Measurements from ENCODE around the gene ZNF500.

Gene ZNF500

DNA sequence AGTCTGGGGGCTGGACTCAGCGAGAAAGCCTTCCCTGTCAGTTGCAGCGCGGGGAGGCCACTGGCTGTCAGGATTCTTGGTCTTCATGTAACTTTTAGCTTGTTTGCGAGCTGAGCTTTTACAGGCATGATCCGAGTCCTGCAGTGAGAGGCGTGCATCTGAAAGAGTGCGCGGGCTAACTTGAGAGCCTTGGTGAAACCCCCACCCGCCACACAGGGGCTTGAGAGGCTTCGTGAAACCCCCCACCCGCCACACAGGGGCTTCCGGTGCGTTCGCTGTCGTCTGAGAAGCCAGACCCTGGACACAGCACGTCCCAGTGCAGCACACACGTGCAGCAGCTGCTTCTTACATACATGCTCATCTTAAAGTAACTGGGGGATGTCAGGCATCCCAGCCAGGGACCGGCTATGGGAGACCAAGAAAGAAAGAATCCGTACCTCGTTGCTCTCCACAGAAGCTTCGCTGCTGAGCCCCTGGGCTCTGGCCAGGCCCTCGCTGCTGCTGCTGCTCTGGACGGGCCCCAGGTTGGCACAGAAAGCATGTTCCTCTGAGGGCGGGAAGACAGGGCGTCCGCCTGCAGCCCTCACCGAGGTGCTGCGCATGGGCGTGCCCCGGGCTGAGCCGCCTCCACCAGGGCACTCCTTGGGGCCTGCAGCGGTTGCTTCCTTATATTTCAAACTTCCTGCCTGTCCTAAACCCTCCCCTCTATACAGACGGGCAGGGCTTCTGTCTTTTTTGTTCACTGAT, 65.8 kb downstream of the ZNF500 start (continued):
- TF ChIP-seq, protein P1, sequence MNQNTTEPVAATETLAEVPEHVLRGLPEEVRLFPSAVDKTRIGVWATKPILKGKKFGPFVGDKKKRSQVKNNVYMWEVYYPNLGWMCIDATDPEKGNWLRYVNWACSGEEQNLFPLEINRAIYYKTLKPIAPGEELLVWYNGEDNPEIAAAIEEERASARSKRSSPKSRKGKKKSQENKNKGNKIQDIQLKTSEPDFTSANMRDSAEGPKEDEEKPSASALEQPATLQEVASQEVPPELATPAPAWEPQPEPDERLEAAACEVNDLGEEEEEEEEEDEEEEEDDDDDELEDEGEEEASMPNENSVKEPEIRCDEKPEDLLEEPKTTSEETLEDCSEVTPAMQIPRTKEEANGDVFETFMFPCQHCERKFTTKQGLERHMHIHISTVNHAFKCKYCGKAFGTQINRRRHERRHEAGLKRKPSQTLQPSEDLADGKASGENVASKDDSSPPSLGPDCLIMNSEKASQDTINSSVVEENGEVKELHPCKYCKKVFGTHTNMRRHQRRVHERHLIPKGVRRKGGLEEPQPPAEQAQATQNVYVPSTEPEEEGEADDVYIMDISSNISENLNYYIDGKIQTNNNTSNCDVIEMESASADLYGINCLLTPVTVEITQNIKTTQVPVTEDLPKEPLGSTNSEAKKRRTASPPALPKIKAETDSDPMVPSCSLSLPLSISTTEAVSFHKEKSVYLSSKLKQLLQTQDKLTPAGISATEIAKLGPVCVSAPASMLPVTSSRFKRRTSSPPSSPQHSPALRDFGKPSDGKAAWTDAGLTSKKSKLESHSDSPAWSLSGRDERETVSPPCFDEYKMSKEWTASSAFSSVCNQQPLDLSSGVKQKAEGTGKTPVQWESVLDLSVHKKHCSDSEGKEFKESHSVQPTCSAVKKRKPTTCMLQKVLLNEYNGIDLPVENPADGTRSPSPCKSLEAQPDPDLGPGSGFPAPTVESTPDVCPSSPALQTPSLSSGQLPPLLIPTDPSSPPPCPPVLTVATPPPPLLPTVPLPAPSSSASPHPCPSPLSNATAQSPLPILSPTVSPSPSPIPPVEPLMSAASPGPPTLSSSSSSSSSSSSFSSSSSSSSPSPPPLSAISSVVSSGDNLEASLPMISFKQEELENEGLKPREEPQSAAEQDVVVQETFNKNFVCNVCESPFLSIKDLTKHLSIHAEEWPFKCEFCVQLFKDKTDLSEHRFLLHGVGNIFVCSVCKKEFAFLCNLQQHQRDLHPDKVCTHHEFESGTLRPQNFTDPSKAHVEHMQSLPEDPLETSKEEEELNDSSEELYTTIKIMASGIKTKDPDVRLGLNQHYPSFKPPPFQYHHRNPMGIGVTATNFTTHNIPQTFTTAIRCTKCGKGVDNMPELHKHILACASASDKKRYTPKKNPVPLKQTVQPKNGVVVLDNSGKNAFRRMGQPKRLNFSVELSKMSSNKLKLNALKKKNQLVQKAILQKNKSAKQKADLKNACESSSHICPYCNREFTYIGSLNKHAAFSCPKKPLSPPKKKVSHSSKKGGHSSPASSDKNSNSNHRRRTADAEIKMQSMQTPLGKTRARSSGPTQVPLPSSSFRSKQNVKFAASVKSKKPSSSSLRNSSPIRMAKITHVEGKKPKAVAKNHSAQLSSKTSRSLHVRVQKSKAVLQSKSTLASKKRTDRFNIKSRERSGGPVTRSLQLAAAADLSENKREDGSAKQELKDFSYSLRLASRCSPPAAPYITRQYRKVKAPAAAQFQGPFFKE (tag by site-specific recombination; IDR thresholded peaks at IDR 0.05; ENCODE audit: borderline replicate concordance), result no peak

DNA sequence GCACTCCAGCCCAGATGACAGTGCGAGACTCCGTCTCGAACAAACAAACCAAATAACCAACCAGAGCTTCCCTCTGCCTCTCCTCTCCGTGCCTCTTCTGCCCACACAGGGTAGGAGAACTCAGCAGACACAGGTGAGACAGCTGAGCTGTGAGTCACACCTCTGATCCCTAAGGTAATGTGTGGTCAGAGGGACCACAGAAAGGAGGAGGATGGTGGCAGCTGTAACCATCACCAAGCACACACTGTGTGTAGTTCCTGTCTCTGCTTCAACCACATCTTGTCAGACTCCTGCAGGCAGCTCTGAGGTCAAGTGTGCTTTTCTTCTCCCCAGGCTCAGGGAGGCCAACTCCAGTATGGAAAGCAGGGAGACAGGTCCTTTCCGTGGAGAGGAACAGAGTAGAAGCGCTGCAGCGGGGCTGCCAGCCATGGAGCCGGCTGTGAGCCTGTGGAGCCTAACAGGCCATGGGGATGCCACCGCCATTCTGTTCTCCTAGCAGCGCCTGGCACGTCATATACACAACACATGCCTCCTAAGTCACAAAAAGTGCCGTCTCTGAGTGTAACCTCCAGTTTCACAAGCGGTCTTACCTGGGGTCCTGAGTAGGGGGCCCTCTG, 66.5 kb downstream of the ZNF500 start:
- Histone ChIP-seq H3K36me3 (ENCODE audit: control insufficient read depth in 2 of 2, insufficient read depth in 1 of 2, low read length in 2 of 2) (peaks cover under 1 to 94% of the 10 kb centered on the region in 2 experiments; a peak in 2 of 3 replicates), H3K9me3 (ENCODE audit: control insufficient read depth, insufficient read depth, low read depth, low read length) (no peaks in the 10 kb centered on the region), H3K27ac (ENCODE audit: extremely low read depth, low read depth, low read length) (no peak overlapping the region), H3K4me3 (ENCODE audit: low read depth, low read length) (no peak overlapping the region), H3K4me1 (ENCODE audit: control insufficient read depth, insufficient read depth, low read length) (no peaks in the 10 kb centered on the region)
- CTCF ChIA-PET, result no interaction called here
- POLR2A ChIA-PET, result interaction anchor here (0.6 kb wide), 1 partner anchor 38 kb away, joined by 7 read pairs; no protein-coding TSS in a partner anchor
- TF ChIP-seq ZNF837 (tag by site-specific recombination; IDR thresholded peaks at IDR 0.05) (no peak), ZNF571 (tag by site-specific recombination; IDR thresholded peaks at IDR 0.05) (no peak), MZF1 (tag by site-specific recombination; IDR thresholded peaks at IDR 0.05; ENCODE audit: borderline replicate concordance) (no peak), GFI1B (tag by site-specific recombination; IDR thresholded peaks at IDR 0.05) (no peak), ZIC2 (tag by site-specific recombination; IDR thresholded peaks at IDR 0.05) (no peak), ZNF629 (tag by site-specific recombination; IDR thresholded peaks at IDR 0.05) (no peak)
- TF ChIP-seq, protein P2, sequence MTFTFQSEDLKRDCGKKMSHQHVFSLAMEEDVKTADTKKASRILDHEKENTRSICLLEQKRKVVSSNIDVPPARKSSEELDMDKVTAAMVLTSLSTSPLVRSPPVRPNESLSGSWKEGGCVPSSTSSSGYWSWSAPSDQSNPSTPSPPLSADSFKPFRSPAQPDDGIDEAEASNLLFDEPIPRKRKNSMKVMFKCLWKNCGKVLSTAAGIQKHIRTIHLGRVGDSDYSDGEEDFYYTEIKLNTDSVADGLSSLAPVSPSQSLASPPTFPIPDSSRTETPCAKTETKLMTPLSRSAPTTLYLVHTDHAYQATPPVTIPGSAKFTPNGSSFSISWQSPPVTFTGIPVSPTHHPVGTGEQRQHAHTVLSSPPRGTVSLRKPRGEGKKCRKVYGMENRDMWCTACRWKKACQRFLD (tag by site-specific recombination; IDR thresholded peaks at IDR 0.05), result no peak
- TF ChIP-seq, protein P3, sequence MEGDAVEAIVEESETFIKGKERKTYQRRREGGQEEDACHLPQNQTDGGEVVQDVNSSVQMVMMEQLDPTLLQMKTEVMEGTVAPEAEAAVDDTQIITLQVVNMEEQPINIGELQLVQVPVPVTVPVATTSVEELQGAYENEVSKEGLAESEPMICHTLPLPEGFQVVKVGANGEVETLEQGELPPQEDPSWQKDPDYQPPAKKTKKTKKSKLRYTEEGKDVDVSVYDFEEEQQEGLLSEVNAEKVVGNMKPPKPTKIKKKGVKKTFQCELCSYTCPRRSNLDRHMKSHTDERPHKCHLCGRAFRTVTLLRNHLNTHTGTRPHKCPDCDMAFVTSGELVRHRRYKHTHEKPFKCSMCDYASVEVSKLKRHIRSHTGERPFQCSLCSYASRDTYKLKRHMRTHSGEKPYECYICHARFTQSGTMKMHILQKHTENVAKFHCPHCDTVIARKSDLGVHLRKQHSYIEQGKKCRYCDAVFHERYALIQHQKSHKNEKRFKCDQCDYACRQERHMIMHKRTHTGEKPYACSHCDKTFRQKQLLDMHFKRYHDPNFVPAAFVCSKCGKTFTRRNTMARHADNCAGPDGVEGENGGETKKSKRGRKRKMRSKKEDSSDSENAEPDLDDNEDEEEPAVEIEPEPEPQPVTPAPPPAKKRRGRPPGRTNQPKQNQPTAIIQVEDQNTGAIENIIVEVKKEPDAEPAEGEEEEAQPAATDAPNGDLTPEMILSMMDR (tag by site-specific recombination; IDR thresholded peaks at IDR 0.05), result no peak

DNA sequence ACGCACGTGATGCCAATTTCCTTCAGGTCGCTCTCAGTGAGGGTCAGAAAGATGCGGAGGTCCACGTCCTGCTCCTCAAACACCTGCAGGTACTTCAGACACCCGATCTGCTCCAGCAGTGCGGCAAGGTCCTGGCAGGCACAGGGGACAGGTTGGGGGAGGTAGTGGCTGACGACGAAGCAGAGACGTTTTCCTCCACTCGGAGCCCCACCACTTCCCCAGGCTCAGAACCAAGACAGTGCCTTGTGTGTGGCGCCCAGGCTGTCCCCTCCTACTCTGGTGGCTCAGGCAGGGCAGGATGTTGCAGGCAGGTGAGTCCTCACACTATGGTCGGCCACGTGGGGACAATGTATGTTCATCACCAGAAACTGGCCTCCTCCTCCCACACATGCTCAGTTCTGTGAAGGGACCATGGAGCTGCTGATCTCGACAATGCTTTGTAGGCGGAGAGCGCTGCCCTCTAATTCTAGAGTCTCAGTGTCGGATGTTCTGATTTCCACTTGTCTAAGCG, 67.9 kb downstream of the ZNF500 start:
- Histone ChIP-seq H3K9me3 (ENCODE audit: control insufficient read depth, insufficient read depth, low read depth, low read length) (no peaks in the 10 kb centered on the region), H3K4me3 (ENCODE audit: low read depth, low read length) (no peak overlapping the region), H3K36me3 (ENCODE audit: control insufficient read depth in 2 of 2, insufficient read depth in 1 of 2, low read length in 2 of 2) (peaks cover 0 to 88% of the 10 kb centered on the region in 2 experiments; a peak in 1 of 3 replicates), H3K27ac (ENCODE audit: extremely low read depth, low read depth, low read length) (no peak overlapping the region), H3K4me1 (ENCODE audit: control insufficient read depth, insufficient read depth, low read length) (peaks cover 4% of the 10 kb centered on the region; the same call in 1 of the 2 replicates)
- CTCF ChIA-PET, result interaction anchor here (0.9 kb wide), 1 partner anchor 192 kb away, joined by 7 read pairs; no protein-coding TSS in a partner anchor
- TF ChIP-seq ZNF600 (tag by site-specific recombination; IDR thresholded peaks at IDR 0.05), result 0 out of 2 replicates have a peak, but pooled peaks have one; percentile 15
- TF ChIP-seq ZNF335 (tag by site-specific recombination; conservative IDR thresholded peaks at IDR 0.05), result no peak
- POLR2A ChIA-PET, result interaction anchor here (0.6 kb wide), 1 partner anchor 40 kb away, joined by 4 read pairs; no protein-coding TSS in a partner anchor

All from HEK293 (cell line).